GM13976 (cell line): ENCODE data around the gene CRAT.
A peak's percentile ranks its signal among the peaks of the same experiment; 100 is the strongest.

Experiments
- DNase-seq: peaks from one replicate; pipeline ENCODE4 v3.0.0; 2012; ENCODE audit warnings: low spot score
- CTCF ChIP-seq: IDR thresholded peaks from 2 replicates; pipeline ENCODE4 v1.5.1; 2012; ENCODE audit warnings: borderline replicate concordance, mild to moderate bottlenecking; ENCODE audit not compliant: insufficient read depth; ENCODE audit errors: extremely low read depth, missing control alignments, control extremely low read depth
- in situ Hi-C: fragments of 300-500 bp; cut with MboI; formaldehyde crosslinking; loops from one replicate; pipeline ENCODE4 v1.12.0; 2022; ENCODE audit warnings: low sequenced_read_pairs, mixed read lengths, inconsistent platforms; ENCODE audit not compliant: unreplicated experiment

Gene CRAT

DNA sequence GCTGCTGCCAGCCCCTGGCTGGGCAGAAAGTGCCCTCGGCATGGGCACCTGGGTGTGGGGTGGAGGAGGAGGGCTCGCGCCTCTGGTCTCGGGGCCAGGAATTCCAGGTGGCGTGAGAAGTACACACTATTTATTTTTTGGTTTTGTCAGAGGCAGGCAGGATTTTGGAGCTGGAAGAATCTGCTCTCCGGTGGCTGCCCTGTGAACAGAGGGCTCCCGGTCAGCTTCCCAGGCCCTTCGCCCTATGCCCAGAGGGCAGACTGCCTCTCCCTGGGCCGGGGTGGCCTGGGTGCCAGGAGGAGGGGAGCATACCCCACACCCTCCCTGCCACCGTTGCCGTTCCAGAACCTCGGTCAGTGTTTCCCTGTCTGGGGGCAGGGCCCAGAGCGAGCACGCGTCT, 21.3 kb downstream of the CRAT start:
- in situ Hi-C loops: no loop called here
- no peak for DNase-seq
- no peak for TF ChIP-seq CTCF

- TF ChIP-seq CTCF: no peak
- no peak for DNase-seq
- in situ Hi-C loops: no loop called here
Measured at GRCh38 chr9:129084087-129084486, 26.5 kb downstream of the CRAT start.

- in situ Hi-C loops: no loop called here
- DNase-seq: peak; percentile 96
- TF ChIP-seq CTCF: no peak
Measured at GRCh38 chr9:129081388-129081904, 29.1 kb downstream of the CRAT start.

- in situ Hi-C loops: no loop called here
- DNase-seq: peak; percentile 100
- no peak for TF ChIP-seq CTCF
Measured at GRCh38 chr9:129080601-129081387, 29.8 kb downstream of the CRAT start, which contains the start of gene DOLPP1. Gene DOLPP1 (plus strand): TSS chr9:129081111. CDS start chr9:129081132, 21 bp downstream.

- no peak for DNase-seq
- no peak for TF ChIP-seq CTCF
- in situ Hi-C loops: no loop called here
Measured at GRCh38 chr9:129080298-129080600, 30.3 kb downstream of the CRAT start.

GRCh38 chr9:129079829-129080228, 30.8 kb downstream of the CRAT start:
- no peak for DNase-seq
- in situ Hi-C loops: no loop called here
- no peak for TF ChIP-seq CTCF
